Activated naive CD4-positive, alpha-beta T cell treated with anti-CD3 and anti-CD28 coated beads, Interleukin-2, amount 50 U/mL, for 72 hours (primary cell): ENCODE data around the gene KAT2A. TPM values are rescaled to one million over a fixed set of nuclear protein-coding genes. Genes with fewer than 3 reads are reported as not detected.
"Not testable (repeated sequence)": the region's sequence is repeated elsewhere in the genome, so short reads cannot be mapped to it uniquely, and the experiment has no call there.

ENCODE experiments used
- ATAC-seq, 2 donors: fragments of 150-1000 bp; cut with Tn5 transposase; 2 replicates each; pipeline ENCODE4 v1.10.0; 2021; ENCODE audit warnings: mild to moderate bottlenecking in 2 of 2, moderate library complexity in 2 of 2
- DNase-seq, 2 donors: peaks; one replicate each; pipeline ENCODE4 v3.0.0; 2021 to 2022; ENCODE audit warnings: low spot score in 2 of 2
- H3K27ac Mint-ChIP-seq, 2 donors: one replicate each; pipeline ENCODE4 v1.8.0; 2022; ENCODE audit warnings: mild to moderate bottlenecking in 2 of 2, mixed read lengths in 2 of 2
- H3K36me3 Mint-ChIP-seq, 2 donors: one replicate each; pipeline ENCODE4 v1.8.0; 2022; ENCODE audit warnings: mixed read lengths in 2 of 2
- H3K9me3 Mint-ChIP-seq, 2 donors: one replicate each; pipeline ENCODE4 v1.8.0; 2022; ENCODE audit warnings: mixed read lengths in 2 of 2
- total RNA-seq, 2 donors: library from RNA; stranded (reverse); gene quantifications; one replicate each; pipeline ENCODE4 v1.2.3, GENCODE V29; 2022

KAT2A gene
- total RNA-seq, 2 donors from 2014 or later = 47.4 to 69.6 TPM

DNA sequence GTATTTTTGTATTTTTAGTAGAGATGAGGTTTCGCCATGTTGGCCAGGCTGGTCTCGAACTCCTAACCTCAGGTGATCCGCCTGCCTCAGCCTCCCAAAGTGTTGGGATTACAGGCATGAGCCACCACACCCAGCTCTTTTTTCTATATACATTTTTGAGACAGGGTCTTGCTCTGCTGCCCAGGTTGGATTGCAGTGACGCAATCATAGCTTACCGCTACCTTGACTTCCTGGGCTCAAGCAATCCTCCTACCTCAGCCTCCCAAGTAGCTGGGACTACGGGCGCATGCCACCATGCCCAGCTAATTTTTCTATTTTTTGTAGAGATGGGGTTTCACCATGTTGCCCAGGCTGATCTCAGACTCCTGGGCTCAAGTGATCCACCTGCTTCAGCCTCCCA is 19.5 kb upstream of the KAT2A start:
- not testable (repeated sequence) for ATAC-seq
- peak overlapping the region in 1 of 2 donors; percentile 22 for H3K27ac Mint-ChIP-seq

GRCh38 chr17:42138749-42139492 is 17.8 kb upstream of the KAT2A start:
- H3K27ac Mint-ChIP-seq = peak overlapping the region in 1 of 2 donors; percentile 20
- H3K36me3 Mint-ChIP-seq = peaks cover 4 to 15% of the 10 kb centered on the region in 2 donors
- no peak for ATAC-seq
- H3K9me3 Mint-ChIP-seq = no peaks in the 10 kb centered on the region
- DNase-seq = no peak

More for the DNA sequence above, 19.5 kb upstream of the KAT2A start:
- not testable (repeated sequence) for H3K9me3 Mint-ChIP-seq, DNase-seq
- peaks cover 3 to 13% of the 10 kb centered on the region in 2 donors for H3K36me3 Mint-ChIP-seq

DNA sequence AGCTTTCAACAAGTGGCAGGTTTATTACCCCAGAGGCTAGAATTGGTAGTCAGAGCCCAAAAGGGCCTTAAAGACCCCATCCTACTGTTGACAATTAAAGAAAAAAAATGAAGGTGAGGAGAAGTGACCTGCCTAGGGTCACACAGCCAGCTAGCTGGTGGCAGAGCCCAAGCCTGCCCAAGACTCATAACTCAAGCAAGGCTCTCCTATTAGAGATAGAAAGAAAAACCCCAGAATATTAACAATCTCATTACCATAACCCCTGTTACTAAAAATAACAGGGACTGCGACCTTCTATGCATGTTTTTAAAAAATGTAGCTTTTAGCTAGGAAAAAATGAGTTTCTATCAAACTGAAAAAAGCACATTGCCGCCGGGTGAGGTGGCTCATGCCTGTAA is 15.5 kb upstream of the KAT2A start:
- Mint-ChIP-seq H3K27ac (peak overlapping the region in 1 of 2 donors; percentile 50), H3K36me3 (peaks cover 4 to 15% of the 10 kb centered on the region in 2 donors), H3K9me3 (no peaks in the 10 kb centered on the region)
- ATAC-seq (no peak), DNase-seq (no peak)

DNA sequence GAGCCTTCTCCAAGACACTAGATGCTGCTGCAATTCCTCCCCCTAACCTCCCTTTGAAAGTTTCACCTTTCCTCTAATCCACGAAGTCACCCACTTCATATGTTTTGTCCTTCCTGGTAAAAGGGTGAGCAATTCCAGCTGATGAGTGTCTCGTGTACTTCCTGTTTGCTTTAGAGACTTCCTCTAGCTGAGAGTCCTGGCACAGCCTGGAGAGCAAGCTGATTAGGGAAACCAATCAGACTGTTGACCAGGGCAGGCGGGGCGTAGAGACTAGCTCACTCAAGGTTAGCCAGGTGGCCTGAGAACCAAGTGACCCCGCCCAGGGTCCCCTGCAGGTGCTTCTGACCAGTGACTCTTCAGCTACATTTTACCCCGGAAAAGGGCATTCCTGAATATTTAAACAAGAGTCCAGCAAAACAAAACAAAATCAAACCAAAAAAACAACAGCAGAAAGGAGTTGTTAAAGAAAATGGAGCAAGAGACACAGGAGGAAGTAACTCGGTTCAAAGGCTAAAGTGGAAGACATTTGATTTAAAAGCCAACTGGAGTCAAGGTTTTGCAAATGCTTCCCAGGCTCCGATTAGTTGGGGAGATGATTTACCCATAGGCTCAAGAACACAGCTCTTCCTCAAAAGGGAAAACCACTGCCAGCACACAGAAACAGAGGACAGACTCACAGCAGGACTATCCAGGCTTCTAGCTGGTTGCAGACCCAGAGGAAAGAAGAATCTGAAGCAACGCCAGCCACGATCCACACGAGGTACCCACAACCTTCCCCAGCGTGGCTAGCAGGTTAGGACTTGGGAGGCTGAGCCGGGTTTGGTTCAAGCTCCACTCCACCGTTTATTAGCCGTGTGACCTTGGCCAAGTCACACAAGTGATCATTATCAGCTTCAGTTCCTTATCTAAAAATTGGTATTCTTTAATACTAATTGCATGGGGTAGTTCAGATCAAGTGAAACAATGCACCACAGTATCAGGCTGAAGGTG is 14.8 kb upstream of the KAT2A start:
- H3K36me3 Mint-ChIP-seq = peaks cover 4 to 8% of the 10 kb centered on the region in 2 donors
- no peak for ATAC-seq
- peak overlapping the region; percentile 54 to 57 for H3K27ac Mint-ChIP-seq
- H3K9me3 Mint-ChIP-seq = no peaks in the 10 kb centered on the region
- DNase-seq = no peak

- DNase-seq (no peak), ATAC-seq (no peak)
- H3K36me3 Mint-ChIP-seq = peaks cover 6 to 8% of the 10 kb centered on the region in 2 donors
- peak overlapping the region in 1 of 2 donors; percentile 54 for H3K27ac Mint-ChIP-seq
- H3K9me3 Mint-ChIP-seq = no peaks in the 10 kb centered on the region
These were observed 14.0 kb upstream of the KAT2A start for GRCh38 chr17:42135151-42135550.

- DNase-seq = no peak
- peak; percentile 62 to 79 for ATAC-seq
- peak overlapping the region; percentile 53 to 97 for H3K27ac Mint-ChIP-seq
- H3K9me3 Mint-ChIP-seq = no peaks in the 10 kb centered on the region
- H3K36me3 Mint-ChIP-seq = peaks cover 6 to 8% of the 10 kb centered on the region in 2 donors
These were observed 12.4 kb upstream of the KAT2A start for GRCh38 chr17:42133461-42134041.

GRCh38 chr17:42132941-42133340 is 11.8 kb upstream of the KAT2A start:
- Mint-ChIP-seq H3K36me3 (peaks cover 6 to 8% of the 10 kb centered on the region in 2 donors), H3K27ac (peak overlapping the region; percentile 53 to 97), H3K9me3 (no peaks in the 10 kb centered on the region)
- DNase-seq = no peak
- ATAC-seq = peak; percentile 83 to 93

DNA sequence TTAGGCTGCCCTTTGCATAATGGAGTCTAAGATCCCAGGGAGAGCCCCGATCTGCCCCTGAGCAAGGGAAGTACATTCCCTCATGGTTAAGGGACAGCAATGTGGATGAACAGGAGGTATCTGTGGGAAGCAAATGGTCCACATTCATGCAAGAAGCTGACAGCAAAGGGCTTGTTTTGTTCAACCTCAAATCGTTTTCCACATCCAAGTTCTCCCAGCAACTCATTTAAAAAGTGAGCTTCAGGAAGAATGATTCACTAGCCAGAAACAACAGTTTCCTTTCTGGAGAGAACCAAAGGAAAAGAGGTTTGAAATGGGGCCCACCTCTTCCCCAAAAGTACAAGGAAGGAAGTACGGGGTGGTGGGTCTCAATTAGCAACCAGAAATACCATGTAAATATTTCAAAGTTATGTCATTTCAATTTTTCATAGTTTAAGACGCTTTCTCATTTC is 10.8 kb upstream of the KAT2A start:
- Mint-ChIP-seq H3K36me3 (peaks cover 6 to 8% of the 10 kb centered on the region in 2 donors), H3K27ac (peak overlapping the region; percentile 53 to 97), H3K9me3 (no peaks in the 10 kb centered on the region)
- no peak for DNase-seq
- no peak for ATAC-seq

GRCh38 chr17:42131232-42131631 is 10.1 kb upstream of the KAT2A start:
- Mint-ChIP-seq H3K36me3 (peaks cover 6 to 8% of the 10 kb centered on the region in 2 donors), H3K27ac (peak overlapping the region; percentile 22 to 53), H3K9me3 (no peaks in the 10 kb centered on the region)
- DNase-seq = no peak
- no peak for ATAC-seq

GRCh38 chr17:42130310-42130936 is 9.3 kb upstream of the KAT2A start:
- peaks cover 0 to 4% of the 10 kb centered on the region in 2 donors for H3K36me3 Mint-ChIP-seq
- H3K9me3 Mint-ChIP-seq = no peaks in the 10 kb centered on the region
- peak overlapping the region; percentile 22 to 53 for H3K27ac Mint-ChIP-seq
- ATAC-seq (no peak), DNase-seq (no peak)

DNA sequence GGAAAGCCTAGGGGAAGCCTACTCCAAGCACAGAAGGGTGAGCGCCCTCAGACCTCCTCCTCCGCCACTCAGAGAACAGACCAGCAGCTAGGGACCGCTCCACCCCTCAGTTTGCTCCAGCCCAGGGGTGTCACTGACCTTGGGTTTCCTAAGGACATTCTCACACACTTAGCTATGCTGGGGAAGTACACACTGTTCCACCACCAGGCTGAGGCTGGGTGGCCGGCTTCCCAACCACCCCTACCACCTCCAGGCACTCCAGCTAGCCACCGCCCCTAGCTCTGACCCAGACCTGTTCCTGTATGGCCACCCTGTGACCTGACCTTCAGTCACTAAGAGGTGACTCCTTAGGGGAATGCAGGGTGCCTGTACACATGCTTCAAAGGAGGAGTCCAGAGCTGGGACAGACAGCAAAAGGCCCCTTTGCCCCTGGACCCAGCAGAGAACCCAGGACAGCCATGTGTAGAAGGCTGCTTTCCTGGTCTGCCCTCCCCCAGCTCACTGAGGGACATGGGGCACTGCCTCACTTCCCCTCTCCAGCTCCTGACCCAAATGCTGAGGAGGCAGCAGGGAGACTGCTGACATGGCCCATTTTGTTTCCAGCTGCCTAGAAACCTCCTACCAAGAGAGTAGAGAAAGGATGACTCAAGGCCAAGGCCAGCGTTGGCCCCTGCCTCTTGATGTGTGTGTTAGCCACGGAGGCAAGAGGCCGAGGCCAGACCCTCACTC is 8.1 kb upstream of the KAT2A start:
- ATAC-seq (no peak), DNase-seq (no peak)
- H3K27ac Mint-ChIP-seq = no peak overlapping the region
- no peaks in the 10 kb centered on the region for H3K9me3 Mint-ChIP-seq
- H3K36me3 Mint-ChIP-seq = peaks cover 0 to 4% of the 10 kb centered on the region in 2 donors

- ATAC-seq (no peak), DNase-seq (no peak)
- Mint-ChIP-seq H3K36me3 (peaks cover 0 to 4% of the 10 kb centered on the region in 2 donors), H3K27ac (no peak overlapping the region), H3K9me3 (no peaks in the 10 kb centered on the region)
These were observed 6.2 kb upstream of the KAT2A start for GRCh38 chr17:42127414-42127813.

GRCh38 chr17:42126836-42127235 is 5.7 kb upstream of the KAT2A start:
- Mint-ChIP-seq H3K9me3 (no peaks in the 10 kb centered on the region), H3K27ac (peak overlapping the region in 1 of 2 donors; percentile 7), H3K36me3 (peaks cover 0 to 4% of the 10 kb centered on the region in 2 donors)
- no peak for DNase-seq
- no peak for ATAC-seq

DNA sequence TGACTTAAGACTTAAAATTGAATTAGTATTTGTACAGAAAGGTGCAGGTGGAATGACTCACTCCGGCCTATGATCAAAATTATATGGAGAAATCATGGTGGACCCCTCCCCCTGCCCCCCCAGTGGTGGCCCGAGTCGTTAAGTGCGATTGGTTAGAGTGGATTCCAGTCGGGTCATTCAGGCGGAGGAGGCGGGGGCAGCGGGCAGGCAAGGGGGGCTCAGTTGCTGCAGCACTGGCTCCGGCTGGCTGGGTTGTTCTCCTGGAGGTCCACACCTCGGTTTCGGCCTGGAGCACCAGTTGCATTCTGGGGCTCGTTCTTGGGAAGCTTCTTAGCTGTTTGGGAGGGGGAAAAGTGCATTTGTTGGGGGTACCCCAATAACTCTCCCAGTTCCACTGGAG is 4.4 kb upstream of the KAT2A start:
- Mint-ChIP-seq H3K36me3 (peaks cover 0 to 1% of the 10 kb centered on the region in 2 donors), H3K9me3 (no peaks in the 10 kb centered on the region), H3K27ac (no peak overlapping the region)
- no peak for ATAC-seq
- no peak for DNase-seq

DNA sequence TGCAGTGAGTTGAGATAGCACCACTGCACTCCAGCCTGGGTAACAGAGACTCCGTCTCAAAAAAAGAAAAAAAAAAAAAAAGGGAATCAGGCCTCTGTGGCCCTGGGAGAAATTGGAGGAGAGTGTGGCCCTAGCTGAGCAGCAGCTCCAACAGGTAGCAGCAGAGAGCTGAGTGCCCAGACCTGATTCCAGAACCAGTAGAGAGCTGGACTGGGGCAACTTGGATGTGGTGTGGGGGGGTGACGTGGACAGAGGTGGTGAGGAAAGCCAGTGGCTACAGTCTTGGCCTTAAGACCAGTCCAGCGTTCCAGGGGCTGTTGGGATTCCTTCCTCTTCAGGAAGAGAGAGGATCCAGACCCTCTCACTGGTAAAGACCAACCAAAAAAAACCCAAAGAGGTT is 3.1 kb upstream of the KAT2A start:
- ATAC-seq (no peak), DNase-seq (no peak)
- Mint-ChIP-seq H3K27ac (no peak overlapping the region), H3K36me3 (no peaks in the 10 kb centered on the region), H3K9me3 (no peaks in the 10 kb centered on the region)
